HG03175 (cell line): ENCODE measurements around the gene ERCC4.

ENCODE experiments used
- ATAC-seq: cut with Tn5 transposase; IDR thresholded peaks from one replicate; pipeline ENCODE4 v1.9.1; 2021; ENCODE audit warnings: mild to moderate bottlenecking, moderate library complexity; ENCODE audit not compliant: unreplicated experiment

ERCC4 gene

DNA sequence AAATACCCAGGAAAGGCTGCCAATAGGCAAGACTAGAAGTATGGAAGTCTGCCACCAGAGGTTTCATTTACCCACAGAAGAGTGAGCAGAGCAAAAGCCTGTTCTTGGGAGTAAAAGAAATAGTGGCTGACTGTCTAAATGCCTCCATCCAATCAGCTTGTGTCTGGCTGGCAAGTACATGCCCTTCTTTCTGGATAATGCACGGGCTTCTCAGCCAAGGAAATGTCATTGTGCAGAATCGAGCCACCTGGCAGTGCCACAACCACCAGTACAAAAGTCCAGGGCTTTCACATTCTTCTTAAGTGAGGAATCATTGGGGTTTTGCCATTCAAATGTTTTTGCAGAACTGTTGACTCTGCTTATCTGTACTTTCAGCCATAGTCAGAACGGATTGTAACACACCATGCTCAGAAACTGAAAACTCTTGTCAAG, 10.1 kb upstream of the ERCC4 start:
- ATAC-seq: no peak

- ATAC-seq: no peak
Observed at GRCh38 chr16:13911306-13911705, 8.6 kb upstream of the ERCC4 start.

DNA sequence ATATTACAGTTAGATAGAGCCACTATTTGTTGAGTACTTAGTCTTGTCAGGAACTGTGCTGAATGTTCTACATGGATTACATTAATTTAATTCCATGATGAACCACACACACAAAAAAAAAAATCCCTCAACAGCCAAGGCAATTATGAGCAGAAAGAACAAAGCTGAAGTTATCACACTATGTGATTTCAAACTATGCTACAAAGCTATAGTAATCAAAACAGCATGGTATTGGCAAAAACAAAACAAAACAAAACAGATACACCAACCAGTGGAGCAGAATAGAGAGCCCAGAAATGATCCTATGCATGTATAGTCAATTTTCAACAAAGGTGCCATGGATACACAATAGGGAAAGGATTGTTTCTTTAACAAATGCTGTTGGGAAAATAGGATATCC, 8.1 kb upstream of the ERCC4 start:
- no peak for ATAC-seq

DNA sequence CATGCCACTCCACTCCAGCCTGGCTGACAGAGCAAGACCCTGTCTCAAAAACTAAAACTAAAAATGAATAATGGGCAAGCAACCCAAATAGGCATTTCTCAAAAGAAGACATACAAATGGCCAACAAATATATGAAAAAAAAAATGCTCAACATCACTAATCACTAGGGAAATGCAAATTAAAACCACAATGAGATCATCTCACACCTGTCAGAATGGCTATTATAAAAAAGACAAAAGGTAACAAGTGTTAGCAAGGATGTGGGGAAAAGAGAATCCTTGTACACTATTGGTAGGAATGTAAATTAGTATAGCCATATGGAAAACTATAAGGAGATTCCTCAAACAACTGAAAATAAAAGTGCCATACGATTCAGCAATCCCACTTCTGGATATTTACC, 7.1 kb upstream of the ERCC4 start:
- no peak for ATAC-seq

DNA sequence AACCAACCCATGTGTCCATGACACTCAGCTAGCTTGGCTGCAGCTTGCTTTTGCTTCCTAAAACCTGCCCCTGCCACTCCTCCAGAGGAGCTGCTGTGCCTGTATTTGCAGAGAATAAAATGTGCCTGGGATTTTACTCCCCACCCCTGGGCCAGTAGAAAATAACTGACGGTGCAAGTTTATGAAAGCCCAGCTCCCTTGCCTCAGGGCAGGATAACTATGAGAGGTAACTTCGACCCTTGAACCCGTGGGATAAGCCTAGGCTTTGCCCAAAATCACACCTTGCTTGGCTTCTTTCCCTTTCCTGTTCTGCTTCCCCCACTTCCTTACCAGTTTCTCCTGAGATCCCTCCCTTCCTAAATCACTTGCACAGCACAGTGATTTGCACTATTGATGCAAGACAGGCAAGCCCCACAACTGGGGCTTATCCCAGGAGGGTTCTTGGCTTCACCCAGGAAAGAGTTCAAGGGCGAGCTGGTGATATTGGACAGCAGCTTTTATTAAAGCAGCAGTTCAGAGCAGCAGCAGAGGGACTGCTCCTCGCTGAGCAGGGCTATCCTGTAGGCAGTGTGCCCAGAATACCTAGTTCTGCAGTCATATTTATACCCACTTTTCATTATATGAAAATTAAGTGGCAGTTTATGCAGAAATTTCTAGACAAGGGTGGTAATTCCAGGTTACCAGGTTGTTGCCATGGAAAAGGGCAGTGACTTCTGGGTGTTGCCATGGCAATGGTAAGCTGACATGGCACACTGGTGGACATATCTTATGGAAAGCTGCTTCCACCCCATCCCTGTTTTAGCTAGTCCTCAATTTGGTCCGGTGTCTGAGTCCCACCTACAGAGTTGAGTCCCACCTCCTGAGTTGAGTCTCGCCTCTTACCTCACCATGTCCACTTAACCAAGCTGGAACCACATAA, 6.3 kb upstream of the ERCC4 start:
- ATAC-seq: no peak

DNA sequence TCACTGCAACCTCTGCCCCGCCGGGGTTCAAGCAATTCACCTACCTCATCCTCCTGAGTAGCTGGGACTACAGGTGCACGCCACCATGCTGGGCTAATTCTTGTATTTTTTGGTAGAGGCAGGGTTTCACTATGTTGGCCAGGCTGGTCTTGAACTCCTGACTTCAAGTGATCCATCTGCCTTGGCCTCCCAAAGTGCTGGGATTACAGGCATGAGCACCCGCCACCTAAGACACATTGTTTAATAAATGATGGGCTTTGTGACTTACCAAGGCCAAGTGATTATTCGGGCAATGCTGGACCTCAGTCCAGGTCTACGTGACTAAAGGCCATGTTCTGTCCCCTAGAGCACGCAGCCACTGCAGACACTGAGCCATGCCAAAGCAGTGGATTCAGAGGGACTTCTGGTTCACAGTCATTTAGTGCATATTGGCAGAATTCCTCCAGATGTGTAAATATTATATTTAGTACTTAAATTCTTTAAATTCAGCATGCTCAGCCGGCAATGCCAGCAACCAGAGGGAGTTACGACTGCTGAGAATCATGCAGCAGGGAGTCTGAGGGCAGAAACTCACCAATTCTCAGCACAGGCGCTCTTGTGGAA, 4.8 kb upstream of the ERCC4 start:
- no peak for ATAC-seq

- no peak for ATAC-seq
Observed at GRCh38 chr16:13919330-13919682, 648 bp upstream of the ERCC4 start.

GRCh38 chr16:13920510-13920818, 510 bp downstream of the ERCC4 start:
- ATAC-seq: no peak

GRCh38 chr16:13921328-13921727, 1.4 kb downstream of the ERCC4 start:
- no peak for ATAC-seq

DNA sequence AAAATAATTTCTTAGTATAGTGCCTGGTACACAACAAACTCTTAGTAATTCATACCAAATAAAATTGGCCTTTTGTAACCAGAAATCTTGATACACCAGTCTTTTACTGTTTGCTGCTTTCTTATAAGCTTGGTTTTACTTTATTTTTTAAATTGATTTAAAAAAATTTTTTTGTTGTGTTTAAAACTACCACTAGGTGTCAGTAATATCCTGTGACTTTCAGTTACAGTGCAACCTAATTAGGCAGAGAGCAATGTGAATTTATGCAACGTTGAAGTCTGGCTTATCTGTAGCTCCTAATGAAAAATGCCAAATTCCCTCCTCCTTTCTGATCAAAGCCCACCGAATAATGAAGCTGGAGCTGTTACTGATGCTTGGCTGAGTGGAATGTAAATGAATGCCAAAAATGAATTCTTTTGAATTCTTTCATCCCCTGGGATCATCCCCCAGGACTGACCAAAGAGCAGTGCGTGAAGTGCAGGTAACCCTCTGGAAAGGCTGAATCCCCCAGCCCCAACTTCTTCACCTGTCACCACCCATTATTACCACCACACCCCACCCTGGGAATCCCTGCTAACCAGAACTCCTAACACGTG, 3.8 kb downstream of the ERCC4 start:
- ATAC-seq: no peak

DNA sequence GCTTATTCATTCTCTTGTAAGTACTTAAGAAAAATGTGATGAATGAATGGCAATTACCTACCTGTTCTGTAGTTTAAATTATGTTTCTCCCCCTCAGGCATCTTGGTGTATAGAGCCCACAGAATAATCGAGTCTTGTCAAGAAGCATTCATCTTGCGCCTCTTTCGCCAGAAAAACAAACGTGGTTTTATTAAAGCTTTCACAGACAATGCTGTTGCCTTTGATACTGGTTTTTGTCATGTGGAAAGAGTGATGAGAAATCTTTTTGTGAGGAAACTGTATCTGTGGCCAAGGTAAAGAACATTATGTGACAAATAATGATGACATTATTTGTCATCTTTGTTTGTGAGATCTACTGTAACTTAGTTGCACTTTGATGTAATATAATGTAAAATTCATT, 6.5 kb downstream of the ERCC4 start:
- ATAC-seq: no peak

GRCh38 chr16:13926891-13927290, 6.9 kb downstream of the ERCC4 start:
- no peak for ATAC-seq

GRCh38 chr16:13928646-13929045, 8.7 kb downstream of the ERCC4 start:
- no peak for ATAC-seq

DNA sequence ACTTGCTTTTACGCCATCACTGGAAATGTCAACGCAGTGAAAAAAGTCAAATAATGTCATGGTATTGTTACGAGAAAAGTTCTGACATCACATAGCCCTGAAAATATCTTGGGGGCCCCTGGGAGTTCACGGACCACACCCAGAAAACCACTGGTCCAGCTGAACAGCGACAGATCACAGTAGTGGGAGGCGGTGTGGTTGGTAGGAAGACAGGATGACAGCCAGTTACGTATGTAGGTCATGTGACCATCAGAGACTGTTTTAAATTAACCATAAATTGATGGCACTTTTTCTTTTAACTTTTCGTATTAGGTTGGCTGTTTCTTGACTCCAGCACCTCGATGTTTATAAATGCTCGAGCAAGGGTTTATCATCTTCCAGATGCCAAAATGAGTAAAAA, 11.9 kb downstream of the ERCC4 start:
- no peak for ATAC-seq

DNA sequence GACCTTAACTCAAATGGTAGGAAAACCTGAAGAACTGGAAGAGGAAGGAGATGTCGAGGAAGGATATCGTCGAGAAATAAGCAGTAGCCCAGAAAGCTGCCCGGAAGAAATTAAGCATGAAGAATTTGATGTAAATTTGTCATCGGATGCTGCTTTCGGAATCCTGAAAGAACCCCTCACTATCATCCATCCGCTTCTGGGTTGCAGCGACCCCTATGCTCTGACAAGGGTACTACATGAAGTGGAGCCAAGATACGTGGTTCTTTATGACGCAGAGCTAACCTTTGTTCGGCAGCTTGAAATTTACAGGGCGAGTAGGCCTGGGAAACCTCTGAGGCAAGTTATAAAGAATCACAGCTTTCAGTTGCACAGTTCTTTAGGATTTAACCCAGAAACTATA, 15.5 kb downstream of the ERCC4 start:
- no peak for ATAC-seq

DNA sequence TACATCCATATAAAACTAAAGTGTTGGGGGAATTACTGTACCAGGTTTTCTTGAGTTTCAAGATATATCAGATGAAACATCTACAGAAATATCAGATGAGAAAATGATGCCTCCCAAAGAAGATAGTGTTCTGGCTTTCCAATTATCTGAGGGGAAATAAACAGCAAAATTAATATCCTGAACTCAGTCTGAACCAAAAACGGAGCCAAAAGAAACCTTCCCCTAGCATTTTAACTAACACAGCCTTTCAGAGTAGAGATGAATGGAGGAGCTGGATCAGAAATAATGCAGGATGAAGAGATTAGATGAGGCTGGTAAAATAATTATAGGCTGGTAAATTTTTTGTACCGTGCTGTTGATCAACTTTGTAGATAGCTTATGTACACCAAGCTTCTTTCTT, 16.2 kb downstream of the ERCC4 start:
- no peak for ATAC-seq

DNA sequence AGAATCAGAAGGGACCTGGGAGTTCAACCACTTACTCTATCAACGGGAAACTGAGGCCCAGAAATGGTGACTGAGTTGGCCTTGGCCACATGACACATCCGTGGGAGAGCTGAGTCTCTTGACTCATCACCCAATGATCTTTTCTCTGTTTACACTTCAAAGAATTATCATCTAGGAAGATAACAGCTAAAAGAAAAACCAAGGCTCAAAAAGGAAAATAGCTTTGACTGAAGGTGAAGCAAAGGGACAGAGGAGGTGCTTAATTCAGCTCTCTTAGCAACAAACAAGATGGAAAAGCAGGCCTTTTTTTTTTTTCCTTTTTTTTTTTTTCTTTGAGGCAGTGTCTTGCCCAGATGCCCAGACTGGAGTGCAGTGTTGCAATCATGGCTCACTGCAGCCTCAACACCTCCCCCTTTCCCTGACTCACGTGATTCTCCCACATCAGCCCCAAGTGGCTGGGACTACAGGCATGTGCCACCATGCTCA, 16.7 kb downstream of the ERCC4 start:
- ATAC-seq: no peak

DNA sequence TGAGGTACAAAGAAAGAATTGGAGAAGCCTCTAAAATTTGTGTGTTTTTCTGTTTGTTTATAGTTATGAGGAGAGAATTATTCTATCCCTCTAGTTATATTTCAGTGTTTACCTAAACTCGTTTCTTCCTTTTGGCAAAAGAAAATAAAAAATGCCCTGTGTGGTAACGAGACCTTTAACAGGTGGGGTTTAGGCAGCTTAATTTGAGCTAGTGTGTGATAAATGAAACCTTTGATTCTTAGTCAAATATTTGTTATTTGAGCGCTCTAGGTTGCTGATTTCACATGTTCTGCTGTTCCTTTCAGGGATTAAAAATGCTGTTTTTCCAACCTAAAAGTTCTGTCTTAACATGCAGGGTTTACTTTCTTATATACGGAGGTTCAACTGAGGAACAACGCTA, 17.5 kb downstream of the ERCC4 start:
- ATAC-seq: no peak

- no peak for ATAC-seq
Observed at GRCh38 chr16:13938480-13938879, 18.5 kb downstream of the ERCC4 start.

DNA sequence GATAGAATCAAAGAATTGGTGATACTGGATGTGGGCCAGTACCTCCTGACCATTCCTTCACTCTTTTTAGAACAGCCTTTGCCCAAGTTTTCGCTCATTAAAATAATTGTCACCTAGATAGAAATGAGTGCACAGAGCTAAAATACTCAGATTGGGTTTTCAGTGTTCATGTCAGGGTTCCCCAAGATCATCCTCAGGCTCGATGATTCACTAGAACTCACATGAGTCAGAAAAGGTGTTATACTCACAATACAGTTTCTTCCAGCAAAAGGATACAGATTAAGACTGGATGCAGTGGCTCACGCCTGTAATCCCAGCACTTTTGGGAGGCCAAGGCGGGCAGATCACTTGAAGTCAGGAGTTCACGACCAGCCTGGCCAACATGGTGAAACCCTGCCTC, 19.9 kb downstream of the ERCC4 start:
- no peak for ATAC-seq

GRCh38 chr16:13940397-13940933, 20.5 kb downstream of the ERCC4 start:
- ATAC-seq: no peak

DNA sequence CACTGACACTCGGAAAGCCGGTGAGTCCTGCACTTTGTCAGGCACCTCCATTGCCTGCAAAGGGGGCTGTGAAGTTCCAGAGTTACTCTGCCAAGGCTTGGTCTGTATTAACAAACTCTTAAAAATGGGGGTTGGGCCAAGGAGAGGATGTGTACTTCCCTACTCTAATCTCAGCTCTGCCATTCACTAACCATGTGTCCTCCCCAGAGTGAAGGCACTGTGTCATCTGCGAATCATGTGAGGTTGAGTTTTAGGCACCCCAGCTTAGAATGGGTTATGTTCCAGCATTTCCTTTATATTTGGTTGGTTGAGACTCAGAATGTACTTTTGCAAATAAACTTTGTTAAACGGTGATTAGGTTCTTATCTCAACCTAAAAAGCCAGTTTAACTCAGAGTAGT, 24.9 kb downstream of the ERCC4 start:
- no peak for ATAC-seq
